H1 (cell line): ENCODE results near the gene SARNP. TPM values are rescaled to one million over a fixed set of nuclear protein-coding genes. Genes with fewer than 3 reads are reported as not detected.

Experiments
- CTCF ChIA-PET: fragments of 300-600 bp; sonication (Branson Sonifier 250); formaldehyde crosslinking; loops from one replicate; lab custom pipeline; 2021; ENCODE audit not compliant: partially characterized antibody; lab: Charles Lee
- POLR2A ChIA-PET: fragments of 300-600 bp; sonication (Branson Sonifier 250); formaldehyde crosslinking; loops from one replicate; lab custom pipeline; 2021; ENCODE audit warnings: inconsistent platforms; ENCODE audit not compliant: partially characterized antibody; lab: Charles Lee
- DNase-seq, 2 experiments: peaks; one replicate each; pipeline versions ENCODE4 v3.0.0 to v3.0.0-alpha.2; 2010 to 2022; ENCODE audit warnings: low spot score in 2 of 2, low read depth in 1 of 2, mixed read lengths in 1 of 2
- FAIRE-seq: peaks from 2 replicates; lab custom pipeline; 2011; peaks lifted over from hg19 to GRCh38; lab: Jason Lieb, UNC
- H2AFZ ChIP-seq: 2 replicates; pipeline ENCODE4 v1.8.1; 2012; ENCODE audit warnings: low read length, inconsistent platforms
- H2AK5ac ChIP-seq: 2 replicates; pipeline ENCODE4 v1.6.1; 2013; ENCODE audit warnings: low read depth, low read length
- H2BK120ac ChIP-seq: replicated peaks from 2 replicates; pipeline ENCODE3; 2013; ENCODE audit warnings: low read depth, low read length, inconsistent platforms
- H2BK12ac ChIP-seq: 2 replicates; pipeline ENCODE4 v1.6.1; 2013; ENCODE audit warnings: low read depth, low read length
- H2BK15ac ChIP-seq: 2 replicates; pipeline ENCODE4 v1.6.1; 2013; ENCODE audit warnings: low read length
- H2BK20ac ChIP-seq: 2 replicates; pipeline ENCODE4 v1.6.1; 2013; ENCODE audit warnings: low read length
- H2BK5ac ChIP-seq: 2 replicates; pipeline ENCODE4 v1.6.1; 2013; ENCODE audit warnings: low read depth, low read length
- H3K14ac ChIP-seq: 2 replicates; pipeline ENCODE4 v1.6.1; 2013; ENCODE audit warnings: inconsistent platforms; ENCODE audit not compliant: insufficient read length
- H3K18ac ChIP-seq: 2 replicates; pipeline ENCODE4 v1.6.1; 2013; ENCODE audit warnings: low read length; ENCODE audit errors: extremely low read depth
- H3K23ac ChIP-seq: 2 replicates; pipeline ENCODE4 v1.6.1; 2013; ENCODE audit warnings: inconsistent platforms; ENCODE audit not compliant: insufficient read length
- H3K23me2 ChIP-seq: 2 replicates; pipeline ENCODE4 v1.6.1; 2013; ENCODE audit warnings: low read depth, low read length
- H3K27ac ChIP-seq: 2 replicates; pipeline ENCODE4 v1.6.1; 2011; ENCODE audit warnings: low read depth, low read length, inconsistent platforms
- H3K27me3 ChIP-seq, 4 experiments: replicated peaks in 1 of 4; 1 replicate in 1 of 4; 2 replicates in 3 of 4; pipeline versions ENCODE4 v1.6.1 to v1.8.1; 2011 to 2013; ENCODE audit warnings: low read length in 3 of 4, mild to moderate bottlenecking in 3 of 4, inconsistent platforms in 2 of 4, mixed read lengths in 2 of 4, moderate library complexity in 1 of 4; ENCODE audit not compliant: control insufficient read depth in 3 of 4, insufficient read depth in 3 of 4; ENCODE audit errors: extremely low read depth in 1 of 4
- H3K36me3 ChIP-seq, 4 experiments: 2 replicates each; pipeline versions ENCODE4 v1.6.1 to v1.8.1; 2011 to 2013; ENCODE audit warnings: mild to moderate bottlenecking in 4 of 4, low read length in 3 of 4, moderate library complexity in 2 of 4, control low read depth in 1 of 4, inconsistent platforms in 1 of 4; ENCODE audit not compliant: insufficient read depth in 4 of 4, control insufficient read depth in 2 of 4
- H3K4ac ChIP-seq: replicated peaks from 2 replicates; pipeline ENCODE3; 2013; ENCODE audit warnings: low read length, low read depth, mixed read lengths, inconsistent platforms; ENCODE audit not compliant: insufficient read length
- H3K4me1 ChIP-seq, 4 experiments: replicated peaks in 1 of 4; 1 replicate in 1 of 4; 2 replicates in 3 of 4; pipeline versions ENCODE4 v1.6.1 to v1.8.1; 2011 to 2013; ENCODE audit warnings: low read length in 3 of 4, inconsistent platforms in 2 of 4, mixed read lengths in 1 of 4; ENCODE audit not compliant: insufficient read depth in 4 of 4, control insufficient read depth in 3 of 4
- H3K4me2 ChIP-seq, 2 experiments: 2 replicates each; pipeline versions ENCODE4 v1.6.1 to v1.8.1; 2011 to 2013; ENCODE audit warnings: low read depth in 2 of 2, low read length in 2 of 2, control low read depth in 1 of 2, inconsistent platforms in 1 of 2, mild to moderate bottlenecking in 1 of 2; ENCODE audit not compliant: insufficient read depth in 1 of 2
- H3K4me3 ChIP-seq, 4 experiments: fragments of 200-600, 300-600 bp in 1 of 4; sonication (generic), shearing (Covaris generic), sonication (Bioruptor Twin) in 1 of 4; 2 replicates each; pipeline versions ENCODE4 v1.5.1 to v1.8.1; 2011 to 2016; ENCODE audit warnings: low read length in 4 of 4, low read depth in 3 of 4, control low read depth in 2 of 4, inconsistent platforms in 2 of 4, mild to moderate bottlenecking in 2 of 4, mixed read lengths in 1 of 4, moderate library complexity in 1 of 4; ENCODE audit not compliant: insufficient read depth in 2 of 4; ENCODE audit errors: extremely low read depth in 1 of 4
- H3K56ac ChIP-seq: replicated peaks from 2 replicates; pipeline ENCODE3; 2013; ENCODE audit warnings: low read depth, mild to moderate bottlenecking, mixed read lengths, low read length, inconsistent platforms; ENCODE audit not compliant: insufficient read length
- H3K79me1 ChIP-seq: 2 replicates; pipeline ENCODE4 v1.6.1; 2013; ENCODE audit warnings: low read depth, low read length, control low read depth
- H3K79me2 ChIP-seq, 2 experiments: 2 replicates each; pipeline versions ENCODE4 v1.6.1 to v1.8.1; 2012 to 2013; ENCODE audit warnings: low read length in 2 of 2, mild to moderate bottlenecking in 2 of 2, inconsistent platforms in 1 of 2; ENCODE audit not compliant: insufficient read depth in 2 of 2, control insufficient read depth in 1 of 2
- H3K9ac ChIP-seq, 4 experiments: replicated peaks in 1 of 4; 1 replicate in 1 of 4; 2 replicates in 3 of 4; pipeline versions ENCODE4 v1.6.1 to v1.8.1; 2011 to 2013; ENCODE audit warnings: low read depth in 3 of 4, low read length in 3 of 4, control low read depth in 2 of 4, mild to moderate bottlenecking in 2 of 4, moderate library complexity in 2 of 4, inconsistent platforms in 1 of 4; ENCODE audit errors: extremely low read depth in 1 of 4
- H3K9me3 ChIP-seq, 2 experiments: 2 replicates each; pipeline versions ENCODE4 v1.6.1 to v1.8.1; 2012 to 2013; ENCODE audit warnings: mild to moderate bottlenecking in 2 of 2, moderate library complexity in 2 of 2, control low read depth in 1 of 2, inconsistent platforms in 1 of 2, low read depth in 1 of 2, low read length in 1 of 2, mixed read lengths in 1 of 2; ENCODE audit not compliant: insufficient read depth in 2 of 2
- H4K20me1 ChIP-seq, 2 experiments: replicated peaks in 1 of 2; 2 replicates each; pipeline versions ENCODE3 to v1.8.1; 2011 to 2013; ENCODE audit warnings: inconsistent platforms in 2 of 2, low read length in 2 of 2, mild to moderate bottlenecking in 1 of 2; ENCODE audit not compliant: insufficient read depth in 2 of 2, control insufficient read depth in 1 of 2
- H4K5ac ChIP-seq: 2 replicates; pipeline ENCODE4 v1.6.1; 2013; ENCODE audit warnings: low read length, low read depth, mixed read lengths, inconsistent platforms; ENCODE audit not compliant: insufficient read length
- H4K8ac ChIP-seq: 2 replicates; pipeline ENCODE4 v1.8.0; 2013; ENCODE audit warnings: mild to moderate bottlenecking, moderate library complexity, low read length, inconsistent platforms; ENCODE audit not compliant: insufficient read depth; ENCODE audit errors: extremely low read depth
- H4K91ac ChIP-seq: replicated peaks from 2 replicates; pipeline ENCODE3; 2013; ENCODE audit warnings: low read length, mixed read lengths, inconsistent platforms; ENCODE audit not compliant: insufficient read length
- BACH1 ChIP-seq: IDR thresholded peaks from 2 replicates; pipeline ENCODE4 v1.6.1; 2012; ENCODE audit warnings: low read length, improper control_type of control experiment
- CHD1 ChIP-seq: IDR thresholded peaks from 2 replicates; pipeline ENCODE4 v1.6.1; 2012; ENCODE audit warnings: low read depth, low read length, improper control_type of control experiment
- E2F6 ChIP-seq: IDR thresholded peaks from 2 replicates; pipeline ENCODE4 v1.6.1; 2012; ENCODE audit warnings: inconsistent platforms
- JUN ChIP-seq: IDR thresholded peaks from 2 replicates; pipeline ENCODE4 v1.6.1; 2011; ENCODE audit warnings: low read depth, mild to moderate bottlenecking, improper control_type of control experiment, low read length
- KDM5A ChIP-seq: fragments of 200-600 bp; IDR thresholded peaks from 2 replicates; pipeline ENCODE4 v1.7.1; 2012; ENCODE audit warnings: mild to moderate bottlenecking, low read length, inconsistent platforms, mixed read lengths
- PHF8 ChIP-seq: fragments of 200-600 bp; sonication (generic); conservative IDR thresholded peaks from 2 replicates; pipeline ENCODE4 v1.7.1; 2012; ENCODE audit warnings: low read depth, mild to moderate bottlenecking, inconsistent platforms, low read length, moderate library complexity
- SIX5 ChIP-seq: IDR thresholded peaks from 2 replicates; pipeline ENCODE4 v1.6.1; 2011; ENCODE audit warnings: mild to moderate bottlenecking, low read depth, low read length
- SP2 ChIP-seq: IDR thresholded peaks from 2 replicates; pipeline ENCODE4 v1.6.1; 2012; ENCODE audit warnings: mild to moderate bottlenecking, low read length, inconsistent platforms
- WGBS, 2 experiments: shearing (Covaris generic) in 1 of 2; methylation state at CpG; one replicate each; pipeline versions ENCODE4 v1.1.6 to v1.1.7; 2013 to 2015; ENCODE audit warnings: low lambda C conversion rate in 2 of 2, mixed read lengths in 2 of 2, inconsistent platforms in 1 of 2, low coverage in 1 of 2, missing lambda C conversion rate in 1 of 2; ENCODE audit not compliant: insufficient replicate concordance in 2 of 2, insufficient coverage in 1 of 2, insufficient read length in 1 of 2; ENCODE audit errors: extremely low coverage in 1 of 2, missing lambda C conversion rate in 1 of 2; 5-methylcytosine and 5-hydroxymethylcytosine counted together
- polyA plus RNA-seq, 7 experiments: library from polyadenylated mRNA; depleted of rRNA in 3 of 7; stranded (reverse) in 5 of 7; unstranded in 2 of 7; fragments of >200 nt in 5 of 7; fragments of 200-250 nt in 2 of 7; gene quantifications; 1 replicate in 5 of 7; 2 replicates in 1 of 7; 4 replicates in 1 of 7; pipeline versions ENCODE4 v1.2.1 to v1.2.3, GENCODE V29; 2011 to 2013; ENCODE audit warnings: missing spikeins in 2 of 7, mixed read lengths in 2 of 7
- total RNA-seq: library from RNA; stranded (reverse); fragmentation: NEBNext Ultra II Directional; extraction: Animal tissue kit (Norgen Biotek cat#: 25700); gene quantifications from 2 replicates; pipeline ENCODE4 v1.2.1, GENCODE V29; 2021

Gene SARNP
- total and polyA plus RNA-seq, 2 of the 8 experiments (the other 6 are each of a cell fraction or from before 2014, with no cell fraction given) = 114 to 226 TPM

DNA sequence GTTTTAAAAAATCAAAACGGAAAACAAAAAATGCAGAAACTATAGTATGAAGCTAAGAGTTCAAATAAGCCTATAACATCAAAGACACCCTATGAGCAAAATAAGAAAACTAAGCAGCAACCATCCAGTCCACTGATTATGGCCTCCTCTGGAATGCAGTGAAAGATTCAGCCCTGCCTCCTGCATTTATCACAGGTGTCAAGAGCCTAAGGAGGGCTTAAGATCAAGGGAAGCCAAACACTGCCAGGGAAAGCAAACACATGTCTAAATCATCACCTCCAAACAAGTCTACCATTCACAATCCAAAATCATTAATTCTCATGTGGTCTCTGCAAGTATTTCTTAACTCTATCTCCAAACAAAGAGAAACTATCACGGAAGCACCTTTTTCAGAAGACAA, 28.4 kb downstream of the SARNP start:
- no peaks in the 10 kb centered on the region for H3K79me1 ChIP-seq
- POLR2A ChIA-PET = interaction anchor here (0.7 to 46.5 kb wide), 3 partner anchors 18 to 64 kb away, joined by 3 to 809 read pairs (median 4); partner anchors contain the start of genes CD63 and GDF11

More for the DNA sequence above, 28.4 kb downstream of the SARNP start:
- Histone ChIP-seq H3K4ac (no peak overlapping the region), H2AFZ (no peak overlapping the region), H2AK5ac (no peak overlapping the region), H3K23me2 (no peaks in the 10 kb centered on the region), H3K27ac (no peak overlapping the region), H4K8ac (no peak overlapping the region), H3K18ac (no peak overlapping the region), H4K91ac (no peak overlapping the region), H3K9ac (no peak overlapping the region), H3K36me3 (peaks cover 4 to 75% (median 47%) of the 10 kb centered on the region in 4 experiments; a peak in 7 of 8 replicates), H4K5ac (no peak overlapping the region), H3K27me3 (no peaks in the 10 kb centered on the region), H2BK20ac (no peak overlapping the region), H3K4me3 (no peak overlapping the region), H2BK15ac (no peak overlapping the region), H3K4me2 (no peak overlapping the region), H3K14ac (no peak overlapping the region), H3K23ac (no peak overlapping the region), H3K56ac (no peak overlapping the region), H3K9me3 (no peaks in the 10 kb centered on the region), H3K4me1 (no peaks in the 10 kb centered on the region), H3K79me2 (no peaks in the 10 kb centered on the region), H4K20me1 (peaks cover 0 to 2% of the 10 kb centered on the region in 2 experiments), H2BK12ac (no peak overlapping the region), H2BK120ac (no peak overlapping the region), H2BK5ac (no peak overlapping the region)
- CTCF ChIA-PET = interaction anchor here (0.6 to 9.8 kb wide), 7 partner anchors 11 to 107 kb away, joined by 3 to 145 read pairs (median 4); no protein-coding TSS in a partner anchor
- no peak for DNase-seq
- no peak for TF ChIP-seq JUN
- no peak for TF ChIP-seq KDM5A
- TF ChIP-seq E2F6 = no peak
- TF ChIP-seq CHD1 = no peak
- no peak for TF ChIP-seq SP2
- TF ChIP-seq PHF8 = no peak
- no peak for TF ChIP-seq BACH1
- no peak for TF ChIP-seq SIX5
- FAIRE-seq = no peak
- WGBS, 2 experiments = 92% methylated on average over 2 of the region's 2 CpGs; no CpG with 5 or more reads in 1 of the 2 experiments
